Measurements from ENCODE around the gene REPS1. TPM values are rescaled to one million over a fixed set of nuclear protein-coding genes. Genes with fewer than 3 reads are reported as not detected.

Gene REPS1
- total RNA-seq, 1 experiment from 2014 or later: 63.4 TPM

- Histone ChIP-seq H3K27ac (ENCODE audit: low read depth, low read length, poor library complexity, severe bottlenecking) (no peak overlapping the region), H3K9me3 (ENCODE audit: low read depth, low read length, poor library complexity, severe bottlenecking) (no peaks in the 10 kb centered on the region), H3K4me1 (ENCODE audit: insufficient read depth, low read length, poor library complexity, severe bottlenecking) (no peaks in the 10 kb centered on the region), H3K27me3 (replicated peaks; ENCODE audit: insufficient read depth, low read depth, low read length, poor library complexity) (no peaks in the 10 kb centered on the region), H3K4me3 (ENCODE audit: low read depth, low read length, poor library complexity, severe bottlenecking) (no peak overlapping the region), H3K36me3 (ENCODE audit: insufficient read depth, low read length, poor library complexity, severe bottlenecking) (no peaks in the 10 kb centered on the region)
- no TSS peak for BruUV-seq (replicated peaks)
- POLR2A ChIA-PET (ENCODE audit: low non-redundant PET): no interaction called here
- DNase-seq (ENCODE audit: low spot score): no peak
- intact Hi-C loops (cut with micrococcal nuclease; ENCODE audit: unreplicated experiment): no loop called here
- CTCF ChIA-PET: no interaction called here
- TF ChIP-seq EZH2 (IDR thresholded peaks at IDR 0.05; ENCODE audit: borderline replicate concordance, low read depth, low read length, poor library complexity, severe bottlenecking) (no peak), CTCF (conservative IDR thresholded peaks at IDR 0.05; ENCODE audit: low read depth, low read length) (no peak)
Observed at GRCh38 chr6:138897031-138897430, 91.0 kb downstream of the REPS1 start.

- TF ChIP-seq CTCF (conservative IDR thresholded peaks at IDR 0.05; ENCODE audit: low read depth, low read length): no peak
- TF ChIP-seq EZH2 (IDR thresholded peaks at IDR 0.05; ENCODE audit: borderline replicate concordance, low read depth, low read length, poor library complexity, severe bottlenecking): no peak
- H3K4me3 ChIP-seq (ENCODE audit: low read depth, low read length, poor library complexity, severe bottlenecking): no peak overlapping the region
- no peak overlapping the region for H3K27ac ChIP-seq (ENCODE audit: low read depth, low read length, poor library complexity, severe bottlenecking)
- no peaks in the 10 kb centered on the region for H3K4me1 ChIP-seq (ENCODE audit: insufficient read depth, low read length, poor library complexity, severe bottlenecking)
- H3K27me3 ChIP-seq (replicated peaks; ENCODE audit: insufficient read depth, low read depth, low read length, poor library complexity): no peaks in the 10 kb centered on the region
- no peak for DNase-seq (ENCODE audit: low spot score)
- H3K9me3 ChIP-seq (ENCODE audit: low read depth, low read length, poor library complexity, severe bottlenecking): no peaks in the 10 kb centered on the region
- H3K36me3 ChIP-seq (ENCODE audit: insufficient read depth, low read length, poor library complexity, severe bottlenecking): no peaks in the 10 kb centered on the region
- ChIA-PET POLR2A (ENCODE audit: low non-redundant PET) (no interaction called here), CTCF (no interaction called here)
- no TSS peak for BruUV-seq (replicated peaks)
- intact Hi-C loops (cut with micrococcal nuclease; ENCODE audit: unreplicated experiment): no loop called here
Observed at GRCh38 chr6:138896104-138896756, 91.8 kb downstream of the REPS1 start.

GRCh38 chr6:138891255-138891986 lies 96.6 kb downstream of the REPS1 start:
- intact Hi-C loops (cut with micrococcal nuclease; ENCODE audit: unreplicated experiment): no loop called here
- no peaks in the 10 kb centered on the region for H3K9me3 ChIP-seq (ENCODE audit: low read depth, low read length, poor library complexity, severe bottlenecking)
- H3K27ac ChIP-seq (ENCODE audit: low read depth, low read length, poor library complexity, severe bottlenecking): no peak overlapping the region
- no peak overlapping the region for H3K4me3 ChIP-seq (ENCODE audit: low read depth, low read length, poor library complexity, severe bottlenecking)
- TF ChIP-seq EZH2 (IDR thresholded peaks at IDR 0.05; ENCODE audit: borderline replicate concordance, low read depth, low read length, poor library complexity, severe bottlenecking) (no peak), CTCF (conservative IDR thresholded peaks at IDR 0.05; ENCODE audit: low read depth, low read length) (no peak)
- ChIA-PET CTCF (no interaction called here), POLR2A (ENCODE audit: low non-redundant PET) (no interaction called here)
- no peaks in the 10 kb centered on the region for H3K4me1 ChIP-seq (ENCODE audit: insufficient read depth, low read length, poor library complexity, severe bottlenecking)
- BruUV-seq (replicated peaks): no TSS peak
- no peaks in the 10 kb centered on the region for H3K36me3 ChIP-seq (ENCODE audit: insufficient read depth, low read length, poor library complexity, severe bottlenecking)
- no peak for DNase-seq (ENCODE audit: low spot score)
- no peaks in the 10 kb centered on the region for H3K27me3 ChIP-seq (replicated peaks; ENCODE audit: insufficient read depth, low read depth, low read length, poor library complexity)
